Measurements from ENCODE around the gene ZDHHC20.

GRCh38 chr13:21330126-21330861 is 128.8 kb downstream of the ZDHHC20 start:
- TF ChIP-seq CTCF (IDR thresholded peaks at IDR 0.05): no peak
- no peak for TF ChIP-seq POLR2A (IDR thresholded peaks at IDR 0.05)

All from thyroid gland (tissue), 4 donors.